HepG2 (cell line): Measurements from ENCODE around the gene POFUT1. TPM values are rescaled to one million over a fixed set of nuclear protein-coding genes. Genes with fewer than 3 reads are reported as not detected.
A peak's percentile ranks its signal among the peaks of the same experiment; 100 is the strongest.

ENCODE experiments used
- ATAC-seq: fragments of 200-7000 bp; cut with Tn5 transposase; 3 replicates; pipeline ENCODE4 v1.9.1; 2020; ENCODE audit warnings: mild to moderate bottlenecking, moderate library complexity
- BruUV-seq: library from RNA; stranded (reverse); fragments of 400-500 nt; replicated peaks from 2 replicates; lab custom pipeline; 2021; lab: Mats Ljungman, UMichigan
- CTCF ChIA-PET: fragments of 300-600 bp; formaldehyde crosslinking; extraction: SDS; loops from one replicate; lab custom pipeline; 2021; ENCODE audit warnings: low total read pairs, inconsistent platforms, low intra/inter-chr PET ratio; lab: Yijun Ruan, JAX
- POLR2A ChIA-PET: fragments of 350-600 bp; sonication (Branson Sonifier 250); formaldehyde crosslinking; loops from one replicate; lab custom pipeline; 2020; ENCODE audit warnings: antibody characterized with exemption, inconsistent platforms; lab: Yijun Ruan, JAX
- DNase-seq: peaks from one replicate; pipeline ENCODE4 v3.0.0-alpha.2; 2015; ENCODE audit warnings: low spot score
- FAIRE-seq: peaks from 3 replicates; lab custom pipeline; 2011; peaks lifted over from hg19 to GRCh38; lab: Jason Lieb, UNC
- H2AFZ ChIP-seq: one replicate; pipeline ENCODE4 v1.6.1; 2011; ENCODE audit warnings: low read length, inconsistent platforms
- H3K27ac ChIP-seq: fragments of 300-600 bp; 3 replicates; pipeline ENCODE4 v1.8.0; 2011; ENCODE audit warnings: mixed run types, mild to moderate bottlenecking, mixed read lengths, low read length, inconsistent platforms; ENCODE audit not compliant: insufficient read depth; ENCODE audit errors: extremely low read length
- H3K27me3 ChIP-seq, 2 experiments: fragments of 200-600 bp in 1 of 2; 2 replicates in 1 of 2; 3 replicates in 1 of 2; pipeline versions ENCODE4 v1.6.0 to v1.8.0; 2011; ENCODE audit warnings: low read length in 2 of 2, mild to moderate bottlenecking in 2 of 2, moderate library complexity in 2 of 2, inconsistent platforms in 1 of 2; ENCODE audit not compliant: insufficient read depth in 2 of 2, control insufficient read depth in 1 of 2
- H3K36me3 ChIP-seq, 2 experiments: fragments of 200-600 bp in 1 of 2; replicated peaks in 1 of 2; 2 replicates in 1 of 2; 3 replicates in 1 of 2; pipeline versions ENCODE4 v1.5.1 to v1.8.0; 2011; ENCODE audit warnings: low read length in 2 of 2, inconsistent platforms in 1 of 2; ENCODE audit not compliant: insufficient read depth in 2 of 2, control insufficient read depth in 1 of 2
- H3K4me1 ChIP-seq: 2 replicates; pipeline ENCODE4 v1.5.1; 2012; ENCODE audit warnings: low read length, inconsistent platforms; ENCODE audit not compliant: insufficient read depth
- H3K4me2 ChIP-seq: 2 replicates; pipeline ENCODE4 v1.6.0; 2011; ENCODE audit warnings: low read depth, low read length, inconsistent platforms
- H3K4me3 ChIP-seq, 3 experiments: fragments of 200-600 bp in 1 of 3; sonication (generic), shearing (Covaris generic) in 1 of 3; replicated peaks in 1 of 3; 2 replicates each; pipeline ENCODE4 v1.5.1; 2011 to 2016; ENCODE audit warnings: low read length in 3 of 3, inconsistent platforms in 2 of 3, low read depth in 2 of 3, mild to moderate bottlenecking in 2 of 3, control low read depth in 1 of 3, mixed read lengths in 1 of 3; ENCODE audit not compliant: insufficient read depth in 1 of 3
- H3K79me2 ChIP-seq: one replicate; pipeline ENCODE4 v1.6.1; 2011; ENCODE audit warnings: low read length, inconsistent platforms; ENCODE audit not compliant: insufficient read depth
- H3K9ac ChIP-seq: 2 replicates; pipeline ENCODE4 v1.6.0; 2011; ENCODE audit warnings: mild to moderate bottlenecking, low read depth, low read length, inconsistent platforms; ENCODE audit not compliant: insufficient read depth
- H3K9me3 ChIP-seq: 2 replicates; pipeline ENCODE4 v1.5.1; 2012; ENCODE audit warnings: mild to moderate bottlenecking, low read length
- H4K20me1 ChIP-seq: 2 replicates; pipeline ENCODE4 v1.6.0; 2011; ENCODE audit warnings: inconsistent platforms, mild to moderate bottlenecking, low read length, moderate library complexity; ENCODE audit not compliant: insufficient read depth
- AGO1 ChIP-seq: fragments of 200-400 bp; formaldehyde crosslinking; IDR thresholded peaks from 2 replicates; pipeline ENCODE4 v1.6.1; 2017; ENCODE audit warnings: mild to moderate bottlenecking, low read depth, low read length, moderate library complexity; ENCODE audit not compliant: poor library complexity, severe bottlenecking
- AHR ChIP-seq: IDR thresholded peaks from 2 replicates; pipeline ENCODE4 v1.6.1; 2018; ENCODE audit warnings: missing genetic modification reagents, missing compliant biosample characterization
- ARNT2 ChIP-seq: sonication (generic); formaldehyde crosslinking; IDR thresholded peaks from 2 replicates; pipeline ENCODE4 v1.8.0; 2022; ENCODE audit warnings: mild to moderate bottlenecking, low read depth, missing genetic modification reagents, moderate library complexity
- CC2D1A ChIP-seq: sonication (generic); formaldehyde crosslinking; IDR thresholded peaks from 2 replicates; pipeline ENCODE4 v1.8.1; 2023; ENCODE audit warnings: mild to moderate bottlenecking, missing genetic modification reagents
- HDAC2 ChIP-seq: sonication (generic); formaldehyde crosslinking; IDR thresholded peaks from 2 replicates; pipeline ENCODE4 v1.4.0; 2020; ENCODE audit warnings: missing genetic modification reagents
- NFE2L2 ChIP-seq: fragments of 150-350 bp; IDR thresholded peaks from 2 replicates; pipeline ENCODE4 v1.6.1; 2014; ENCODE audit warnings: low read length
- NR2F6 ChIP-seq, 2 experiments: IDR thresholded peaks; 2 replicates each; pipeline ENCODE4 v1.6.1; 2016; ENCODE audit warnings: antibody characterized with exemption in 1 of 2, mild to moderate bottlenecking in 1 of 2
- PAXIP1 ChIP-seq: sonication (generic); formaldehyde crosslinking; conservative IDR thresholded peaks from 2 replicates; pipeline ENCODE4 v1.4.0; 2020; ENCODE audit warnings: mild to moderate bottlenecking, missing genetic modification reagents, moderate library complexity
- THYN1 ChIP-seq: sonication (generic); formaldehyde crosslinking; IDR thresholded peaks from 2 replicates; pipeline ENCODE4 v1.8.1; 2023; ENCODE audit warnings: low read depth, mild to moderate bottlenecking, moderate library complexity, missing genetic modification reagents, borderline replicate concordance
- ZFP36L1 ChIP-seq: sonication (generic); formaldehyde crosslinking; IDR thresholded peaks from 2 replicates; pipeline ENCODE4 v1.8.0; 2022; ENCODE audit warnings: mild to moderate bottlenecking, missing genetic modification reagents, moderate library complexity
- ZMYM3 ChIP-seq: sonication (generic); formaldehyde crosslinking; IDR thresholded peaks from 2 replicates; pipeline ENCODE4 v1.5.1; 2020; ENCODE audit warnings: mild to moderate bottlenecking, missing genetic modification reagents
- ZNF225 ChIP-seq: sonication (generic); formaldehyde crosslinking; IDR thresholded peaks from 2 replicates; pipeline ENCODE4 v1.4.0; 2020; ENCODE audit warnings: mild to moderate bottlenecking, missing genetic modification reagents
- ZNF296 ChIP-seq: sonication (generic); formaldehyde crosslinking; conservative IDR thresholded peaks from 2 replicates; pipeline ENCODE4 v1.5.0; 2020; ENCODE audit warnings: mild to moderate bottlenecking, missing genetic modification reagents
- ZNF614 ChIP-seq: IDR thresholded peaks from 2 replicates; pipeline ENCODE4 v1.6.1; 2018; ENCODE audit warnings: missing biosample characterization, missing genetic modification reagents, inconsistent platforms, borderline replicate concordance
- ZNF710 ChIP-seq: sonication (generic); formaldehyde crosslinking; IDR thresholded peaks from 2 replicates; pipeline ENCODE4 v1.5.0; 2020; ENCODE audit warnings: mild to moderate bottlenecking, missing genetic modification reagents, borderline replicate concordance
- WGBS: methylation state at CpG from one replicate; pipeline ENCODE4 v1.1.6; 2017; ENCODE audit warnings: low lambda C conversion rate; 5-methylcytosine and 5-hydroxymethylcytosine counted together
- in situ Hi-C: cut with HindIII; loops from 2 replicates; pipeline ENCODE4 v1.10.0; 2017; ENCODE audit warnings: low pct_unique_long_range_greater_than_20kb; ENCODE audit not compliant: extremely low pct_ligation_motif_present
- intact Hi-C: fragments of 100-400 bp; cut with micrococcal nuclease; formaldehyde crosslinking; loops from one replicate; pipeline ENCODE4 v1.10.0; 2022; ENCODE audit not compliant: unreplicated experiment
- polyA plus RNA-seq, 8 experiments: library from polyadenylated mRNA; depleted of rRNA in 3 of 8; stranded (reverse) in 7 of 8; unstranded in 1 of 8; fragments of >200 nt; fragmentation: Illumina TruSeq in 4 of 8; extraction: Trizol in 4 of 8; gene quantifications; 2 replicates each; pipeline versions ENCODE4 v1.2.1 to v1.2.3, GENCODE V29; 2011 to 2016; ENCODE audit warnings: low read depth in 4 of 8, missing spikeins in 1 of 8, mixed read lengths in 1 of 8; ENCODE audit not compliant: insufficient read depth in 1 of 8
- total RNA-seq, 5 experiments: library from RNA; depleted of rRNA; stranded (reverse); fragments of >200 nt; fragmentation: Illumina TruSeq; extraction: Trizol; gene quantifications; 2 replicates each; pipeline ENCODE4 v1.2.3, GENCODE V29; 2016; ENCODE audit warnings: low read depth in 1 of 5
- TF ChIP-seq, protein P1 (sequence below): sonication (generic); formaldehyde crosslinking; IDR thresholded peaks from 2 replicates; pipeline ENCODE4 v1.5.0; 2020; ENCODE audit warnings: mild to moderate bottlenecking, missing genetic modification reagents, moderate library complexity
- TF ChIP-seq, protein P2 (sequence below): sonication (generic); formaldehyde crosslinking; IDR thresholded peaks from 2 replicates; pipeline ENCODE4 v1.5.1; 2020; ENCODE audit warnings: missing genetic modification reagents, mild to moderate bottlenecking, borderline replicate concordance

Gene POFUT1
- total and polyA plus RNA-seq, 2 of the 13 experiments (the other 11 are each of a cell fraction or from before 2014, with no cell fraction given), result 35.5 to 58.3 TPM

GRCh38 chr20:32248043-32248442, 40.4 kb downstream of the POFUT1 start:
- Histone ChIP-seq H2AFZ (peak overlapping the region; percentile 8), H3K27me3 (no peaks in the 10 kb centered on the region), H3K36me3 (no peaks in the 10 kb centered on the region), H3K9me3 (no peaks in the 10 kb centered on the region), H4K20me1 (no peaks in the 10 kb centered on the region), H3K79me2 (no peaks in the 10 kb centered on the region), H3K4me3 (no peak overlapping the region), H3K4me1 (peaks cover 55% of the 10 kb centered on the region), H3K4me2 (peak overlapping the region; percentile 2; the same call in 1 of the 2 replicates), H3K9ac (no peak overlapping the region), H3K27ac (no peak overlapping the region)
- no TSS peak for BruUV-seq
- ATAC-seq (peak; percentile 16; the same call in 2 of the 3 replicates), FAIRE-seq (no peak), DNase-seq (no peak)
- CTCF ChIA-PET, result no interaction called here
- intact Hi-C loops, result no loop called here
- in situ Hi-C loops, result no loop called here
- POLR2A ChIA-PET, result no interaction called here
- WGBS, result 27% methylated on average over 5 of the region's 5 CpGs
- no peak for TF ChIP-seq ZFP36L1 (CRISPR knock-in tag)
- TF ChIP-seq, protein P1, sequence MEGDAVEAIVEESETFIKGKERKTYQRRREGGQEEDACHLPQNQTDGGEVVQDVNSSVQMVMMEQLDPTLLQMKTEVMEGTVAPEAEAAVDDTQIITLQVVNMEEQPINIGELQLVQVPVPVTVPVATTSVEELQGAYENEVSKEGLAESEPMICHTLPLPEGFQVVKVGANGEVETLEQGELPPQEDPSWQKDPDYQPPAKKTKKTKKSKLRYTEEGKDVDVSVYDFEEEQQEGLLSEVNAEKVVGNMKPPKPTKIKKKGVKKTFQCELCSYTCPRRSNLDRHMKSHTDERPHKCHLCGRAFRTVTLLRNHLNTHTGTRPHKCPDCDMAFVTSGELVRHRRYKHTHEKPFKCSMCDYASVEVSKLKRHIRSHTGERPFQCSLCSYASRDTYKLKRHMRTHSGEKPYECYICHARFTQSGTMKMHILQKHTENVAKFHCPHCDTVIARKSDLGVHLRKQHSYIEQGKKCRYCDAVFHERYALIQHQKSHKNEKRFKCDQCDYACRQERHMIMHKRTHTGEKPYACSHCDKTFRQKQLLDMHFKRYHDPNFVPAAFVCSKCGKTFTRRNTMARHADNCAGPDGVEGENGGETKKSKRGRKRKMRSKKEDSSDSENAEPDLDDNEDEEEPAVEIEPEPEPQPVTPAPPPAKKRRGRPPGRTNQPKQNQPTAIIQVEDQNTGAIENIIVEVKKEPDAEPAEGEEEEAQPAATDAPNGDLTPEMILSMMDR, result 0 out of 2 replicates have a peak, but pooled peaks have one; percentile 5
- TF ChIP-seq ARNT2 (CRISPR knock-in tag), result no peak
- no peak for TF ChIP-seq CC2D1A
- no peak for TF ChIP-seq AGO1
- TF ChIP-seq THYN1 (CRISPR knock-in tag), result no peak
- no peak for TF ChIP-seq ZNF614 (CRISPR knock-in tag)
- no peak for TF ChIP-seq ZNF296 (CRISPR knock-in tag)
- no peak for TF ChIP-seq AHR
- peak; percentile 36; the same call in 1 of the 2 replicates for TF ChIP-seq NR2F6 (IDR thresholded peaks at IDR 0.05)
- peak; percentile 41; the same call in 1 of the 2 replicates for TF ChIP-seq NR2F6 (CRISPR knock-in tag; IDR thresholded peaks at IDR 0.05)
- 0 out of 2 replicates have a peak, but pooled peaks have one; percentile 15 for TF ChIP-seq PAXIP1
- peak; percentile 93 for TF ChIP-seq ZMYM3 (CRISPR knock-in tag)
- TF ChIP-seq, protein P2, sequence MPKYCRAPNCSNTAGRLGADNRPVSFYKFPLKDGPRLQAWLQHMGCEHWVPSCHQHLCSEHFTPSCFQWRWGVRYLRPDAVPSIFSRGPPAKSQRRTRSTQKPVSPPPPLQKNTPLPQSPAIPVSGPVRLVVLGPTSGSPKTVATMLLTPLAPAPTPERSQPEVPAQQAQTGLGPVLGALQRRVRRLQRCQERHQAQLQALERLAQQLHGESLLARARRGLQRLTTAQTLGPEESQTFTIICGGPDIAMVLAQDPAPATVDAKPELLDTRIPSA (CRISPR knock-in tag), result no peak
- TF ChIP-seq NFE2L2, result no peak
- 0 out of 2 replicates have a peak, but pooled peaks have one; percentile 17 for TF ChIP-seq HDAC2 (CRISPR knock-in tag)
- TF ChIP-seq ZNF225, result no peak
- TF ChIP-seq ZNF710 (CRISPR knock-in tag), result no peak
